Measurements from ENCODE around the gene SPRED1.

Gene SPRED1

DNA sequence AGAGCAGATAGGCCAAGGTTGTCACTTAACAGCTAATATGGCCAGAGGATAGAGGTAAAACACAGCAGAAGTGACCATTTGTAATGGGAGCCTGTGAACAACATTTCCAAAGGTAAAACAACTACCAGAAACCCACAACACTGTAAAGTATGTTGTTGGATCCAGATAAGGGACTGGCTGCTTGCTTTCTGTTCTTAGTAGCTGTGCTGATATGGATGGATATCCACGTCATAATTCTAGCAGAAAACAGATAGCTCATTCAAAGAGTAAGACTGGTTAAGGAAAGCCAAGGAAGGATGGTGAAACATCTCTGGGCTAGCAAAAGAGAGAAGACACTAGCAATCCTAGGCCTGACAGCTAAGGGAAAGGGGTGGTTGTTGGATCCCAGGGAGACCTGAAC lies 36.9 kb upstream of the SPRED1 start:
- Histone ChIP-seq H3K27me3 (ENCODE audit: insufficient read depth, poor library complexity, severe bottlenecking) (no peaks in the 10 kb centered on the region), H3K36me3 (ENCODE audit: low read depth) (no peaks in the 10 kb centered on the region), H3K9me3 (ENCODE audit: severe bottlenecking) (no peaks in the 10 kb centered on the region), H3K27ac (ENCODE audit: poor library complexity, severe bottlenecking) (peak overlapping the region; percentile 90), H3K4me3 (ENCODE audit: severe bottlenecking) (no peak overlapping the region), H3K4me1 (ENCODE audit: insufficient read depth, poor library complexity, severe bottlenecking) (peaks cover 30% of the 10 kb centered on the region)
- DNase-seq (ENCODE audit: low spot score) (no peak), ATAC-seq (ENCODE audit: low read depth) (no peak)
- TF ChIP-seq CTCF (IDR thresholded peaks at IDR 0.05; ENCODE audit: poor library complexity, severe bottlenecking), result no peak

GRCh38 chr15:38216763-38217162 lies 35.9 kb upstream of the SPRED1 start:
- ATAC-seq (ENCODE audit: low read depth) (peak; percentile 51), DNase-seq (ENCODE audit: low spot score) (no peak)
- Histone ChIP-seq H3K36me3 (ENCODE audit: low read depth) (no peaks in the 10 kb centered on the region), H3K27me3 (ENCODE audit: insufficient read depth, poor library complexity, severe bottlenecking) (no peaks in the 10 kb centered on the region), H3K4me3 (ENCODE audit: severe bottlenecking) (no peak overlapping the region), H3K4me1 (ENCODE audit: insufficient read depth, poor library complexity, severe bottlenecking) (peaks cover 30% of the 10 kb centered on the region), H3K27ac (ENCODE audit: poor library complexity, severe bottlenecking) (peak overlapping the region; percentile 90), H3K9me3 (ENCODE audit: severe bottlenecking) (no peaks in the 10 kb centered on the region)
- no peak for TF ChIP-seq CTCF (IDR thresholded peaks at IDR 0.05; ENCODE audit: poor library complexity, severe bottlenecking)

DNA sequence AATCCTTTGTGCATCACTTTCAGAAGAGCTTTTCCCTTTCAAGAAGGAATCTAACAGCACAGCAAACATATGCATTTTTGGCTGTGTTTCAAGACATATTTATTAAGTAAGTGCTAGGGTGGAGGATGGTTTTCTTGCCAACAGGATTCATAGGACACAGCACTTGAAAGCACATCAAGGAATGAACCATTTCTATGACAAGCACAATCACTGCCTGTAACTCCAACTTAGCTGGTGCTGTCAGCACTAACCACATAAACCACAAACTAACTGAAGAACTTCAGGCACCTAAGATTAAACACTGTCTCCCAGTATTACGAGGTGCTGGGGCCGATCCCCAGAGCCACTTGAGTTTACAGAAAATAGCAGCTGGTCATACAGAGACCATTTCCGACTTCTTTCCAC lies 35.4 kb upstream of the SPRED1 start:
- DNase-seq (ENCODE audit: low spot score) (no peak), ATAC-seq (ENCODE audit: low read depth) (peak; percentile 58)
- Histone ChIP-seq H3K4me3 (ENCODE audit: severe bottlenecking) (no peak overlapping the region), H3K27me3 (ENCODE audit: insufficient read depth, poor library complexity, severe bottlenecking) (no peaks in the 10 kb centered on the region), H3K36me3 (ENCODE audit: low read depth) (no peaks in the 10 kb centered on the region), H3K27ac (ENCODE audit: poor library complexity, severe bottlenecking) (peak overlapping the region; percentile 90), H3K4me1 (ENCODE audit: insufficient read depth, poor library complexity, severe bottlenecking) (peaks cover 30% of the 10 kb centered on the region), H3K9me3 (ENCODE audit: severe bottlenecking) (no peaks in the 10 kb centered on the region)
- TF ChIP-seq CTCF (IDR thresholded peaks at IDR 0.05; ENCODE audit: poor library complexity, severe bottlenecking), result no peak

DNA sequence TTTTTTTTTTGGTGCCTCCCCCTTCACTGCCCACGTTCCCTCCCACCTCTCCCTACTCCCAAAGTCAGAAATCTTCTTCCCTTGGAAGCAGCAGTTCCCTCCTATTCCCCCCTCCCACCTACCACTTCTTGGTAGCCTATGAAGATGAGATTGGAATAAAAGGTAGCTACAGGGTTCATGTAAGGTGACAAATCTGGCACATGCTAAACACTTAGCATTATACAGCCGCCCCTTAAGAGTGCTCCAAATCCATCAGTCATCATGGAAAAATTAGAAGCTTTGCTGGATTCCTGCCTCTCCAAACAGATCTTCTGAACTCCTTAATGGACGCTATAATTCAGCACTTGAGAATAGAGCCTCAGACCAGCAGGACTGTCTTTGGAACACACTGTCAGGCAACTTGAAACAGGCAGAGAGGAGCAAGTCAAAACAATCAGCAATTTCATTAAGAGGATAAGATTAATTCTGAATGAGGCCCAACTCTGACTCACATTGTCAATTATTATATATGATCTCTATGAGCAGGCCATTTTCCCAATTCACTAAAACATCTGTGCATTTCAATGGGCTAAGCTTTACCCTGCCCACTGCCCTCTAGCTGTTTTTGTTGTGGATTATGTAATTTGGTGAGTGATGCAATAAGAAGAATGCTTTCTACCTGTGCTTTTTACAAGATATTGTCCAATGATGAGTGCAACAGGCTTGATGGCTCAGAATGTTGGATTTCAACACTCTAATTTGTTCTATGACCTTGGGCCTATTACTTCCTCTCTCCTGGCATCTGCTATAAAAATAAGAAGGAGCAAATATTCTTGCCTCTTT lies 34.6 kb upstream of the SPRED1 start:
- no peaks in the 10 kb centered on the region for H3K9me3 ChIP-seq (ENCODE audit: severe bottlenecking)
- no peaks in the 10 kb centered on the region for H3K36me3 ChIP-seq (ENCODE audit: low read depth)
- peak overlapping the region; percentile 90 for H3K27ac ChIP-seq (ENCODE audit: poor library complexity, severe bottlenecking)
- TF ChIP-seq CTCF (IDR thresholded peaks at IDR 0.05; ENCODE audit: poor library complexity, severe bottlenecking), result no peak
- no peaks in the 10 kb centered on the region for H3K27me3 ChIP-seq (ENCODE audit: insufficient read depth, poor library complexity, severe bottlenecking)
- H3K4me3 ChIP-seq (ENCODE audit: severe bottlenecking), result no peak overlapping the region
- DNase-seq (ENCODE audit: low spot score) (no peak), ATAC-seq (ENCODE audit: low read depth) (peak; percentile 78)
- peaks cover 30% of the 10 kb centered on the region for H3K4me1 ChIP-seq (ENCODE audit: insufficient read depth, poor library complexity, severe bottlenecking)

DNA sequence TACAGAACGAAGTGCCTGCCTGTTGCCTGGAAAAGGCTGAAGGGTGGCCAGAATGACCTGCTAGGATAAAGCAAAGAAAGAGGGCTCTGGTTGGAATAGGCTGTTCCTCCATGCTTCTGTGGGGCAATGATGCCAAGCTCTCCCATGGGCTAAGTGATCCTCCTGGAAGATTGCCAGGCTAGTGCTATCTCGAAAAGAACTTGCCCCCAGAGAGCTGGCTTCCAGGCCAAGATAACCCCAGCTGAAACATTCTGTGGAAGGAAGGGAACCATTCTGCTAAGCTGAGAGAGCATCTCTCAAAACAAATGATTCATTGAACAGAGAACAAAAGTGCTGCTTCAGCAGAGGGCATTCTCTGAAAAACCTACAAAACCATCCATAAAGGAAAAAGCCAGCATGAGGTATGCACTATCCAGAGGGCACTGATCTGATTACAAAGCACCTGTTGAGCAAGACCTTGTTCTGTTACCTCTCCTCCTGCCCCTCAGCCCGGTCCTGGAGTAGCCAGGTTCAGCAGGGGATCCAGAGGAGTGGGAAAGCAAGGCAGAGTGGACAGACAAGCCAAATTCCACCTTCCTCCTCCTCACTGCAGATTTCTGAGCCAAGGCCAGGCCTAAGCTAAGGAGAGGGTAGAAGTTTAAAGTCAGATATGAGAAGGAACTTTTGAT lies 31.9 kb upstream of the SPRED1 start:
- H3K36me3 ChIP-seq (ENCODE audit: low read depth), result no peaks in the 10 kb centered on the region
- no peaks in the 10 kb centered on the region for H3K9me3 ChIP-seq (ENCODE audit: severe bottlenecking)
- ATAC-seq (ENCODE audit: low read depth) (no peak), DNase-seq (ENCODE audit: low spot score) (no peak)
- H3K4me3 ChIP-seq (ENCODE audit: severe bottlenecking), result no peak overlapping the region
- H3K27me3 ChIP-seq (ENCODE audit: insufficient read depth, poor library complexity, severe bottlenecking), result no peaks in the 10 kb centered on the region
- TF ChIP-seq CTCF (IDR thresholded peaks at IDR 0.05; ENCODE audit: poor library complexity, severe bottlenecking), result no peak
- H3K4me1 ChIP-seq (ENCODE audit: insufficient read depth, poor library complexity, severe bottlenecking), result peaks cover 30% of the 10 kb centered on the region
- H3K27ac ChIP-seq (ENCODE audit: poor library complexity, severe bottlenecking), result no peak overlapping the region

Measured in RWPE2 (cell line).